Astrocyte (in vitro differentiated cells and primary cell): ENCODE measurements around the gene TTC33. TPM values are rescaled to one million over a fixed set of nuclear protein-coding genes. Genes with fewer than 3 reads are reported as not detected.

Experiments used
- DNase-seq: peaks from one replicate; pipeline ENCODE4 v3.0.0-alpha.2; 2010; ENCODE audit warnings: low read depth
- FAIRE-seq: peaks from 2 replicates; lab custom pipeline; 2011; peaks lifted over from hg19 to GRCh38; lab: Jason Lieb, UNC
- H2AFZ ChIP-seq: 2 replicates; pipeline ENCODE4 v1.6.0; 2012; ENCODE audit warnings: low read depth, low read length, inconsistent platforms
- H3K27ac ChIP-seq: 2 replicates; pipeline ENCODE4 v1.5.1; 2011; ENCODE audit warnings: low read depth, low read length, inconsistent platforms
- H3K27me3 ChIP-seq: 2 replicates; pipeline ENCODE4 v1.6.0; 2011; ENCODE audit warnings: low read length, inconsistent platforms; ENCODE audit not compliant: insufficient read depth
- H3K36me3 ChIP-seq: 2 replicates; pipeline ENCODE4 v1.5.1; 2011; ENCODE audit warnings: low read length, inconsistent platforms; ENCODE audit not compliant: insufficient read depth
- H3K4me1 ChIP-seq: 2 replicates; pipeline ENCODE4 v1.5.1; 2011; ENCODE audit warnings: low read length, inconsistent platforms; ENCODE audit not compliant: insufficient read depth
- H3K4me2 ChIP-seq: 2 replicates; pipeline ENCODE4 v1.6.0; 2012; ENCODE audit warnings: low read length, inconsistent platforms
- H3K4me3 ChIP-seq: 2 replicates; pipeline ENCODE4 v1.5.1; 2011; ENCODE audit warnings: low read depth, mild to moderate bottlenecking, low read length, inconsistent platforms; ENCODE audit not compliant: insufficient read depth
- H3K79me2 ChIP-seq: 2 replicates; pipeline ENCODE4 v1.6.0; 2012; ENCODE audit warnings: mild to moderate bottlenecking, low read length, inconsistent platforms; ENCODE audit not compliant: insufficient read depth
- H3K9ac ChIP-seq: 2 replicates; pipeline ENCODE4 v1.6.0; 2012; ENCODE audit warnings: mild to moderate bottlenecking, low read length, inconsistent platforms
- H3K9me3 ChIP-seq: 2 replicates; pipeline ENCODE4 v1.5.1; 2012; ENCODE audit warnings: low read depth, mild to moderate bottlenecking, low read length, inconsistent platforms; ENCODE audit not compliant: insufficient read depth
- H4K20me1 ChIP-seq: 2 replicates; pipeline ENCODE4 v1.6.0; 2012; ENCODE audit warnings: low read length, inconsistent platforms; ENCODE audit not compliant: insufficient read depth
- H3K27ac Mint-ChIP-seq: one replicate; pipeline ENCODE4 v1.8.0; 2021; ENCODE audit warnings: mild to moderate bottlenecking, mixed read lengths; ENCODE audit not compliant: unreplicated experiment
- H3K27me3 Mint-ChIP-seq: one replicate; pipeline ENCODE4 v1.8.0; 2021; ENCODE audit warnings: low read depth, mixed read lengths; ENCODE audit not compliant: unreplicated experiment
- H3K36me3 Mint-ChIP-seq: one replicate; pipeline ENCODE4 v1.8.0; 2021; ENCODE audit warnings: low read depth, mixed read lengths; ENCODE audit not compliant: unreplicated experiment
- H3K4me1 Mint-ChIP-seq: one replicate; pipeline ENCODE4 v1.8.0; 2021; ENCODE audit warnings: low read depth, mixed read lengths; ENCODE audit not compliant: unreplicated experiment
- H3K4me3 Mint-ChIP-seq: one replicate; pipeline ENCODE4 v1.8.0; 2021; ENCODE audit warnings: mild to moderate bottlenecking, moderate library complexity, mixed read lengths; ENCODE audit not compliant: unreplicated experiment
- H3K9me3 Mint-ChIP-seq: one replicate; pipeline ENCODE4 v1.8.0; 2021; ENCODE audit warnings: mild to moderate bottlenecking, mixed read lengths; ENCODE audit not compliant: unreplicated experiment
- CTCF ChIP-seq: IDR thresholded peaks from 2 replicates; pipeline ENCODE4 v1.5.1; 2011; ENCODE audit warnings: low read depth, mild to moderate bottlenecking, inconsistent platforms, low read length, moderate library complexity; ENCODE audit not compliant: insufficient read depth
- EZH2 ChIP-seq: IDR thresholded peaks from 2 replicates; pipeline ENCODE4 v1.6.1; 2012; ENCODE audit warnings: mild to moderate bottlenecking, low read length, inconsistent platforms; ENCODE audit not compliant: insufficient read depth
- total RNA-seq: library from RNA; stranded (reverse); gene quantifications from 2 replicates; pipeline ENCODE4 v1.2.1, GENCODE V29; 2021

Gene TTC33
- total RNA-seq, 1 donor from 2014 or later: 13.3 TPM

GRCh38 chr5:40655138-40655537 is 100.6 kb downstream of the TTC33 start:
- H3K27me3 ChIP-seq: no peaks in the 10 kb centered on the region
- Mint-ChIP-seq H3K4me3 (no peak overlapping the region), H3K9me3 (no peaks in the 10 kb centered on the region), H3K27me3 (no peaks in the 10 kb centered on the region), H3K36me3 (no peaks in the 10 kb centered on the region), H3K27ac (no peak overlapping the region), H3K4me1 (peaks cover 11% of the 10 kb centered on the region)
- no peak overlapping the region for H3K27ac ChIP-seq
- FAIRE-seq: no peak
- H3K79me2 ChIP-seq: no peaks in the 10 kb centered on the region
- no peaks in the 10 kb centered on the region for H3K4me1 ChIP-seq
- no peaks in the 10 kb centered on the region for H4K20me1 ChIP-seq
- no peak for DNase-seq
- no peaks in the 10 kb centered on the region for H3K36me3 ChIP-seq
- no peak for TF ChIP-seq EZH2
- no peak for TF ChIP-seq CTCF
- no peak overlapping the region for H2AFZ ChIP-seq
- H3K4me3 ChIP-seq: no peak overlapping the region
- no peak overlapping the region for H3K4me2 ChIP-seq
- no peak overlapping the region for H3K9ac ChIP-seq
- no peaks in the 10 kb centered on the region for H3K9me3 ChIP-seq

- Mint-ChIP-seq H3K27ac (no peak overlapping the region), H3K4me3 (no peak overlapping the region)
- no peak for FAIRE-seq
Observed at GRCh38 chr5:40654377-40654991, 101.3 kb downstream of the TTC33 start.

More at GRCh38 chr5:40654377-40654991, 101.3 kb downstream of the TTC33 start:
- H3K4me3 ChIP-seq: no peak overlapping the region
- no peaks in the 10 kb centered on the region for H3K4me1 ChIP-seq
- H3K9ac ChIP-seq: no peak overlapping the region
- DNase-seq: no peak
- H3K27me3 ChIP-seq: no peaks in the 10 kb centered on the region
- TF ChIP-seq CTCF (no peak), EZH2 (no peak)
- H4K20me1 ChIP-seq: no peaks in the 10 kb centered on the region
- H3K79me2 ChIP-seq: no peaks in the 10 kb centered on the region
- no peaks in the 10 kb centered on the region for H3K9me3 Mint-ChIP-seq
- H3K27me3 Mint-ChIP-seq: no peaks in the 10 kb centered on the region
- no peaks in the 10 kb centered on the region for H3K36me3 ChIP-seq
- H3K4me1 Mint-ChIP-seq: peaks cover 11% of the 10 kb centered on the region
- H3K36me3 Mint-ChIP-seq: no peaks in the 10 kb centered on the region
- H2AFZ ChIP-seq: no peak overlapping the region
- H3K27ac ChIP-seq: no peak overlapping the region
- no peaks in the 10 kb centered on the region for H3K9me3 ChIP-seq
- no peak overlapping the region for H3K4me2 ChIP-seq
